ENCODE results near the gene C16orf46. TPM values are rescaled to one million over a fixed set of nuclear protein-coding genes. Genes with fewer than 3 reads are reported as not detected.

C16orf46 gene
- total and polyA plus RNA-seq, 9 of the 15 experiments (the other 6 are each of a cell fraction or from before 2014, with no cell fraction given), result 0.10 to 0.98 (median 0.41) TPM; not detected in 1

GRCh38 chr16:81061871-81062608 is 15.0 kb downstream of the C16orf46 start:
- ATAC-seq (peak; percentile 45; the same call in 2 of the 3 replicates), DNase-seq (ENCODE audit: extremely low read depth in 1 of 4, low spot score in 3 of 4) (no peak), FAIRE-seq (no peak)
- 45% methylated on average over 10 of the region's 10 CpGs for WGBS (ENCODE audit: insufficient coverage, low coverage, missing lambda C conversion rate)
- Histone ChIP-seq H2AFZ (ENCODE audit: low read depth, low read length) (no peak overlapping the region), H3K4me2 (ENCODE audit: insufficient read depth, low read length) (no peak overlapping the region), H3K27me3 (ENCODE audit: control insufficient read depth in 2 of 2, insufficient read depth in 2 of 2, low read length in 2 of 2) (no peaks in the 10 kb centered on the region), H4K20me1 (replicated peaks; ENCODE audit: control insufficient read depth, insufficient read depth, low read length) (no peaks in the 10 kb centered on the region), H3K9me3 (replicated peaks; ENCODE audit: control insufficient read depth, insufficient read depth, low read depth, low read length) (no peaks in the 10 kb centered on the region), H3K4me1 (replicated peaks in 1 of 2; ENCODE audit: control insufficient read depth in 2 of 2, insufficient read depth in 2 of 2, low read length in 2 of 2) (peaks cover 3 to 5% of the 10 kb centered on the region in 2 experiments; a peak in 3 of 5 replicates), H3K36me3 (ENCODE audit: control insufficient read depth, insufficient read depth, low read length) (no peaks in the 10 kb centered on the region), H3K9ac (ENCODE audit: insufficient read depth in 1 of 2, low read depth in 2 of 2, low read length in 2 of 2) (peak overlapping the region in 1 of 2 experiments; percentile 75; a peak in 2 of 4 replicates), H3K4me3 (no peak overlapping the region), H3K27ac (ENCODE audit: extremely low read depth, low read depth, low read length) (no peak overlapping the region), H3K79me2 (ENCODE audit: control insufficient read depth, insufficient read depth, low read length) (no peaks in the 10 kb centered on the region), H3K9me1 (ENCODE audit: control insufficient read depth, insufficient read depth, low read length) (no peaks in the 10 kb centered on the region)
- POLR2A ChIA-PET, result interaction anchor here (0.6 to 0.7 kb wide), 2 partner anchors 31 to 423 kb away, joined by 3 read pairs; no protein-coding TSS in a partner anchor
- TF ChIP-seq ADNP (tag; IDR thresholded peaks at IDR 0.05) (no peak), RBM25 (IDR thresholded peaks at IDR 0.05; ENCODE audit: low read depth, low read length, severe bottlenecking) (no peak), POLR2AphosphoS2 (IDR thresholded peaks at IDR 0.05; ENCODE audit: low read length) (no peak), MAFG (tag; conservative IDR thresholded peaks at IDR 0.05) (no peak), FOXK2 (conservative IDR thresholded peaks at IDR 0.05 in 1 of 2, IDR thresholded peaks at IDR 0.05 in 1 of 2; ENCODE audit: low read depth in 2 of 2) (0 out of 4 replicates have a peak, but pooled peaks of 1 of the 2 experiments have one; percentile 32)
- TF ChIP-seq, protein P1, sequence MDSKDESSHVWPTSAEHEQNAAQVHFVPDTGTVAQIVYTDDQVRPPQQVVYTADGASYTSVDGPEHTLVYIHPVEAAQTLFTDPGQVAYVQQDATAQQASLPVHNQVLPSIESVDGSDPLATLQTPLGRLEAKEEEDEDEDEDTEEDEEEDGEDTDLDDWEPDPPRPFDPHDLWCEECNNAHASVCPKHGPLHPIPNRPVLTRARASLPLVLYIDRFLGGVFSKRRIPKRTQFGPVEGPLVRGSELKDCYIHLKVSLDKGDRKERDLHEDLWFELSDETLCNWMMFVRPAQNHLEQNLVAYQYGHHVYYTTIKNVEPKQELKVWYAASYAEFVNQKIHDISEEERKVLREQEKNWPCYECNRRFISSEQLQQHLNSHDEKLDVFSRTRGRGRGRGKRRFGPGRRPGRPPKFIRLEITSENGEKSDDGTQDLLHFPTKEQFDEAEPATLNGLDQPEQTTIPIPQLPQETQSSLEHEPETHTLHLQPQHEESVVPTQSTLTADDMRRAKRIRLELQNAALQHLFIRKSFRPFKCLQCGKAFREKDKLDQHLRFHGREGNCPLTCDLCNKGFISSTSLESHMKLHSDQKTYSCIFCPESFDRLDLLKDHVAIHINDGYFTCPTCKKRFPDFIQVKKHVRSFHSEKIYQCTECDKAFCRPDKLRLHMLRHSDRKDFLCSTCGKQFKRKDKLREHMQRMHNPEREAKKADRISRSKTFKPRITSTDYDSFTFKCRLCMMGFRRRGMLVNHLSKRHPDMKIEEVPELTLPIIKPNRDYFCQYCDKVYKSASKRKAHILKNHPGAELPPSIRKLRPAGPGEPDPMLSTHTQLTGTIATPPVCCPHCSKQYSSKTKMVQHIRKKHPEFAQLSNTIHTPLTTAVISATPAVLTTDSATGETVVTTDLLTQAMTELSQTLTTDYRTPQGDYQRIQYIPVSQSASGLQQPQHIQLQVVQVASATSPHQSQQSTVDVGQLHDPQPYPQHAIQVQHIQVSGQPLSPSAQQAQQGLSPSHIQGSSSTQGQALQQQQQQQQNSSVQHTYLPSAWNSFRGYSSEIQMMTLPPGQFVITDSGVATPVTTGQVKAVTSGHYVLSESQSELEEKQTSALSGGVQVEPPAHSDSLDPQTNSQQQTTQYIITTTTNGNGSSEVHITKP (IDR thresholded peaks at IDR 0.05; ENCODE audit: partially characterized antibody), result peak; percentile 94
- in situ Hi-C loops (cut with MboI) (no loop called here), intact Hi-C loops (cut with micrococcal nuclease) (no loop called here)
- CTCF ChIA-PET (ENCODE audit: low intra/inter-chr PET ratio), result no interaction called here
- BruUV-seq (replicated peaks), result no TSS peak
